ENCODE data around the gene ARRDC2.

ARRDC2 gene

DNA sequence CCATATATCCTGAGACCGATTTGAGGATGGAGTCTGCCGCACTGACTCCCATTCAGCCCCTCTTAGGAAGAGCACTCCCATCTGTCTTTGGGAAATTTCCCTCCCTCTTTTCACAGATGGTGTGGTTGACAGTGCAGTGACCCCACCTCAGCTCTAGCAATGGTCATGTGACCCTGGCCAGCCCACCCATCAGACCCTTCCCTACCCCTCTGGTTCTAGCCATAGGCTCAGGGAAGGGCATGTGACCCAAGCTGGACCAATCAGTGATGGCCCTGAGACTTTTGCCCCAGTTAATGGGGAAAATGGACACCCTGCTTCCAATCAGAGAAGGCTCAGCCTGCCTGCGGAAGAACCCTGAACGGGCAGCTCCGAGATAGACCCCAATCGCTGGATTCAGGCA lies 52.5 kb downstream of the ARRDC2 start:
- DNase-seq (ENCODE audit: low read depth in 1 of 2, low spot score in 1 of 2), result no peak
- H3K4me3 ChIP-seq (replicated peaks; ENCODE audit: insufficient read depth, low read length), result no peak overlapping the region
- TF ChIP-seq, protein P1, sequence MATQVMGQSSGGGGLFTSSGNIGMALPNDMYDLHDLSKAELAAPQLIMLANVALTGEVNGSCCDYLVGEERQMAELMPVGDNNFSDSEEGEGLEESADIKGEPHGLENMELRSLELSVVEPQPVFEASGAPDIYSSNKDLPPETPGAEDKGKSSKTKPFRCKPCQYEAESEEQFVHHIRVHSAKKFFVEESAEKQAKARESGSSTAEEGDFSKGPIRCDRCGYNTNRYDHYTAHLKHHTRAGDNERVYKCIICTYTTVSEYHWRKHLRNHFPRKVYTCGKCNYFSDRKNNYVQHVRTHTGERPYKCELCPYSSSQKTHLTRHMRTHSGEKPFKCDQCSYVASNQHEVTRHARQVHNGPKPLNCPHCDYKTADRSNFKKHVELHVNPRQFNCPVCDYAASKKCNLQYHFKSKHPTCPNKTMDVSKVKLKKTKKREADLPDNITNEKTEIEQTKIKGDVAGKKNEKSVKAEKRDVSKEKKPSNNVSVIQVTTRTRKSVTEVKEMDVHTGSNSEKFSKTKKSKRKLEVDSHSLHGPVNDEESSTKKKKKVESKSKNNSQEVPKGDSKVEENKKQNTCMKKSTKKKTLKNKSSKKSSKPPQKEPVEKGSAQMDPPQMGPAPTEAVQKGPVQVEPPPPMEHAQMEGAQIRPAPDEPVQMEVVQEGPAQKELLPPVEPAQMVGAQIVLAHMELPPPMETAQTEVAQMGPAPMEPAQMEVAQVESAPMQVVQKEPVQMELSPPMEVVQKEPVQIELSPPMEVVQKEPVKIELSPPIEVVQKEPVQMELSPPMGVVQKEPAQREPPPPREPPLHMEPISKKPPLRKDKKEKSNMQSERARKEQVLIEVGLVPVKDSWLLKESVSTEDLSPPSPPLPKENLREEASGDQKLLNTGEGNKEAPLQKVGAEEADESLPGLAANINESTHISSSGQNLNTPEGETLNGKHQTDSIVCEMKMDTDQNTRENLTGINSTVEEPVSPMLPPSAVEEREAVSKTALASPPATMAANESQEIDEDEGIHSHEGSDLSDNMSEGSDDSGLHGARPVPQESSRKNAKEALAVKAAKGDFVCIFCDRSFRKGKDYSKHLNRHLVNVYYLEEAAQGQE (IDR thresholded peaks at IDR 0.05; ENCODE audit: insufficient replicate concordance, low read depth), result no peak
- TF ChIP-seq, protein P2, sequence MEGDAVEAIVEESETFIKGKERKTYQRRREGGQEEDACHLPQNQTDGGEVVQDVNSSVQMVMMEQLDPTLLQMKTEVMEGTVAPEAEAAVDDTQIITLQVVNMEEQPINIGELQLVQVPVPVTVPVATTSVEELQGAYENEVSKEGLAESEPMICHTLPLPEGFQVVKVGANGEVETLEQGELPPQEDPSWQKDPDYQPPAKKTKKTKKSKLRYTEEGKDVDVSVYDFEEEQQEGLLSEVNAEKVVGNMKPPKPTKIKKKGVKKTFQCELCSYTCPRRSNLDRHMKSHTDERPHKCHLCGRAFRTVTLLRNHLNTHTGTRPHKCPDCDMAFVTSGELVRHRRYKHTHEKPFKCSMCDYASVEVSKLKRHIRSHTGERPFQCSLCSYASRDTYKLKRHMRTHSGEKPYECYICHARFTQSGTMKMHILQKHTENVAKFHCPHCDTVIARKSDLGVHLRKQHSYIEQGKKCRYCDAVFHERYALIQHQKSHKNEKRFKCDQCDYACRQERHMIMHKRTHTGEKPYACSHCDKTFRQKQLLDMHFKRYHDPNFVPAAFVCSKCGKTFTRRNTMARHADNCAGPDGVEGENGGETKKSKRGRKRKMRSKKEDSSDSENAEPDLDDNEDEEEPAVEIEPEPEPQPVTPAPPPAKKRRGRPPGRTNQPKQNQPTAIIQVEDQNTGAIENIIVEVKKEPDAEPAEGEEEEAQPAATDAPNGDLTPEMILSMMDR (IDR thresholded peaks at IDR 0.05; ENCODE audit: insufficient read depth, low read length), result no peak
- TF ChIP-seq SPI1 (IDR thresholded peaks at IDR 0.05; ENCODE audit: borderline replicate concordance, low read depth) (no peak), GABPA (IDR thresholded peaks at IDR 0.05; ENCODE audit: low read depth) (no peak), POLR2AphosphoS5 (IDR thresholded peaks at IDR 0.05; ENCODE audit: low read depth) (no peak)
- H3K27ac ChIP-seq (replicated peaks), result no peak overlapping the region
- H3K27me3 ChIP-seq (ENCODE audit: insufficient read depth, poor library complexity, severe bottlenecking), result no peaks in the 10 kb centered on the region

DNA sequence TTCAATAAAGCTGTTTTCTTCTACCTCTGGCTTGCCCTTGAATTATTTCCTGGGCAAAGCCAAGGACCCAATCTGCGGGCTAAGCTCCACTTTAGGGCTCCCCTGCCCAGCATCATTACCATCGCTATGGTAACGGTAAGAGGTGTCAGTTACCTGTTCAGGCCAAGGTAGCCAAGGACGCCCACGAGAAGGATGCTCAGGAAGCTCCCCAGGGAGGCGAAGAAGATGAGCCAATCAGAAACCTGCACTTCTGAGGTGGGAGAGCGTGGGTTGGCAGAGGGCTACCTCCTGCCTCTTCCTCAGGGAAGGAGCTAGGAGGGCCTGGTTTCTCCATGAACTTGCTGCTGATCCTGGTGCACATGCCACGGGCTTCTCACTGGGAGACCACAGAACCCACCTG lies 54.1 kb downstream of the ARRDC2 start:
- Histone ChIP-seq H3K4me3 (replicated peaks; ENCODE audit: insufficient read depth, low read length) (no peak overlapping the region), H3K27me3 (ENCODE audit: insufficient read depth, poor library complexity, severe bottlenecking) (no peaks in the 10 kb centered on the region), H3K27ac (replicated peaks) (no peak overlapping the region)
- DNase-seq (ENCODE audit: low read depth in 1 of 2, low spot score in 1 of 2), result no peak
- TF ChIP-seq, protein P1 (IDR thresholded peaks at IDR 0.05; ENCODE audit: insufficient replicate concordance, low read depth), result no peak
- TF ChIP-seq, protein P2 (IDR thresholded peaks at IDR 0.05; ENCODE audit: insufficient read depth, low read length), result no peak
- TF ChIP-seq GABPA (IDR thresholded peaks at IDR 0.05; ENCODE audit: low read depth) (no peak), POLR2AphosphoS5 (IDR thresholded peaks at IDR 0.05; ENCODE audit: low read depth) (no peak), SPI1 (IDR thresholded peaks at IDR 0.05; ENCODE audit: borderline replicate concordance, low read depth) (no peak)

DNA sequence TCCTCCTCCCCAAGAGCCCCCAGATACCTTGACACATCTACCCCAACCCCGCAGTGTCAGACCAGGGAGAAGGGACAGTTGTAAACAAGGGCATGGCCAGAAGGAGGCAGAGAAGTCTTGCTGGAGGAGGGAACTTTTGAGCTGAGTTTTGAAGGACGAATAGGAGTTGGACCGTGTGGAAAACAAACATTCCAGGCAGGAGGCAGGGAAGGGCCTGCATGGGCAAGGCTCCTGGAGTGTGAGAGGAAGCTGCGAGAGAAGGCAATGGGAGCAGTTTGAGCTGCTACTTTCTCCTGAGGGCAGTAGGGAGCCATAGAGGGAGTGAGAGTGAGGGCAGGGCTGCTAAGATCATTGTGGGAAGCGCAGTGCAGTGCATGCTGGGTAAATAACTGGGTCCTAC lies 55.5 kb downstream of the ARRDC2 start:
- no peak overlapping the region for H3K27ac ChIP-seq (replicated peaks)
- peak in 1 of 2 experiments; percentile 53 for DNase-seq (ENCODE audit: low read depth in 1 of 2, low spot score in 1 of 2)
- no peak overlapping the region for H3K4me3 ChIP-seq (replicated peaks; ENCODE audit: insufficient read depth, low read length)
- no peaks in the 10 kb centered on the region for H3K27me3 ChIP-seq (ENCODE audit: insufficient read depth, poor library complexity, severe bottlenecking)
- no peak for TF ChIP-seq GABPA (IDR thresholded peaks at IDR 0.05; ENCODE audit: low read depth)
- TF ChIP-seq, protein P1 (IDR thresholded peaks at IDR 0.05; ENCODE audit: insufficient replicate concordance, low read depth), result no peak
- no peak for TF ChIP-seq SPI1 (IDR thresholded peaks at IDR 0.05; ENCODE audit: borderline replicate concordance, low read depth)
- TF ChIP-seq, protein P2 (IDR thresholded peaks at IDR 0.05; ENCODE audit: insufficient read depth, low read length), result peak; percentile 45
- TF ChIP-seq POLR2AphosphoS5 (IDR thresholded peaks at IDR 0.05; ENCODE audit: low read depth), result no peak

Data from HL-60 (cell line).